K562 (cell line): ENCODE results near the gene TTC27. TPM values are rescaled to one million over a fixed set of nuclear protein-coding genes. Genes with fewer than 3 reads are reported as not detected.

Experiments
- ATAC-seq: fragments of 200-7000 bp; cut with Tn5 transposase; 3 replicates; pipeline ENCODE4 v1.9.1; 2020; ENCODE audit warnings: moderate library complexity
- BruUV-seq: library from RNA; stranded (reverse); fragments of 400-500 nt; replicated peaks from 2 replicates; lab custom pipeline; 2021; lab: Mats Ljungman, UMichigan
- CTCF ChIA-PET: fragments of 300-600 bp; formaldehyde crosslinking; extraction: SDS; loops from one replicate; lab custom pipeline; 2021; ENCODE audit warnings: low intra/inter-chr PET ratio; lab: Yijun Ruan, JAX
- POLR2A ChIA-PET: fragments of 300-600, 350-650 bp; sonication (Branson Sonifier 250); formaldehyde crosslinking; extraction: SDS; loops from one replicate; lab custom pipeline; 2021; ENCODE audit warnings: antibody characterized with exemption, inconsistent platforms; lab: Yijun Ruan, JAX
- DNase-seq, 4 experiments: peaks; one replicate each; pipeline versions ENCODE4 v3.0.0 to v3.0.0-alpha.2; 2011 to 2018; ENCODE audit warnings: low spot score in 3 of 4, mixed read lengths in 3 of 4; ENCODE audit errors: extremely low read depth in 1 of 4
- FAIRE-seq: peaks from 2 replicates; lab custom pipeline; 2011; peaks lifted over from hg19 to GRCh38; lab: Jason Lieb, UNC
- H2AFZ ChIP-seq: 2 replicates; pipeline ENCODE4 v1.6.0; 2011; ENCODE audit warnings: low read depth, low read length, control low read depth, inconsistent platforms
- H3K27ac ChIP-seq: fragments of 200-600 bp; 3 replicates; pipeline ENCODE4 v1.8.0; 2011; ENCODE audit warnings: low read depth, mild to moderate bottlenecking, control low read depth, inconsistent platforms, low read length, moderate library complexity, mixed read lengths; ENCODE audit errors: extremely low read depth
- H3K27me3 ChIP-seq, 2 experiments: fragments of 300-600 bp in 1 of 2; 2 replicates in 1 of 2; 3 replicates in 1 of 2; pipeline versions ENCODE4 v1.6.0 to v1.8.0; 2011; ENCODE audit warnings: inconsistent platforms in 2 of 2, low read length in 2 of 2, mild to moderate bottlenecking in 1 of 2, mixed read lengths in 1 of 2, moderate library complexity in 1 of 2; ENCODE audit not compliant: control insufficient read depth in 2 of 2, insufficient read depth in 2 of 2
- H3K36me3 ChIP-seq: fragments of 300-600 bp; 3 replicates; pipeline ENCODE4 v1.8.0; 2011; ENCODE audit warnings: mild to moderate bottlenecking, low read length, inconsistent platforms; ENCODE audit not compliant: control insufficient read depth, insufficient read depth
- H3K4me1 ChIP-seq, 2 experiments: fragments of 200-600 bp in 1 of 2; replicated peaks in 1 of 2; 2 replicates in 1 of 2; 3 replicates in 1 of 2; pipeline versions ENCODE4 v1.5.1 to v1.8.0; 2011; ENCODE audit warnings: inconsistent platforms in 2 of 2, low read length in 2 of 2, mild to moderate bottlenecking in 1 of 2, mixed read lengths in 1 of 2, moderate library complexity in 1 of 2; ENCODE audit not compliant: control insufficient read depth in 2 of 2, insufficient read depth in 2 of 2
- H3K4me2 ChIP-seq: 2 replicates; pipeline ENCODE4 v1.6.1; 2011; ENCODE audit warnings: low read length, control low read depth, inconsistent platforms, mixed read lengths; ENCODE audit not compliant: insufficient read depth
- H3K4me3 ChIP-seq: fragments of 200-600 bp; sonication (generic), shearing (Covaris generic); 2 replicates; pipeline ENCODE4 v1.5.1; 2016; ENCODE audit warnings: control low read depth, inconsistent platforms
- H3K79me2 ChIP-seq: fragments of 200-600 bp; 3 replicates; pipeline ENCODE4 v1.8.0; 2011; ENCODE audit warnings: low read length, inconsistent platforms; ENCODE audit not compliant: control insufficient read depth, insufficient read depth
- H3K9ac ChIP-seq, 2 experiments: 2 replicates each; pipeline versions ENCODE4 v1.6.0 to v1.6.1; 2011; ENCODE audit warnings: low read depth in 2 of 2, low read length in 2 of 2, control low read depth in 1 of 2, inconsistent platforms in 1 of 2, mild to moderate bottlenecking in 1 of 2, mixed read lengths in 1 of 2; ENCODE audit not compliant: insufficient read depth in 1 of 2
- H3K9me1 ChIP-seq: one replicate; pipeline ENCODE4 v1.6.0; 2011; ENCODE audit warnings: inconsistent platforms, mild to moderate bottlenecking, low read length, moderate library complexity; ENCODE audit not compliant: control insufficient read depth, insufficient read depth
- H3K9me3 ChIP-seq: replicated peaks from 2 replicates; pipeline ENCODE4 v1.5.1; 2011; ENCODE audit warnings: low read depth, low read length, inconsistent platforms; ENCODE audit not compliant: control insufficient read depth, insufficient read depth
- H4K20me1 ChIP-seq: replicated peaks from 2 replicates; pipeline ENCODE4 v1.6.1; 2011; ENCODE audit warnings: low read length, inconsistent platforms, mixed read lengths; ENCODE audit not compliant: control insufficient read depth, insufficient read depth
- FOSL1 ChIP-seq: fragments of 200-800 bp; sonication (Bioruptor generic); conservative IDR thresholded peaks from 2 replicates; pipeline ENCODE4 v1.6.1; 2016; ENCODE audit warnings: missing genetic modification characterization, missing compliant biosample characterization
- MEIS2 ChIP-seq: fragments of 450-650 bp; IDR thresholded peaks from 2 replicates; pipeline ENCODE4 v1.6.1; 2014; ENCODE audit warnings: mild to moderate bottlenecking; ENCODE audit not compliant: partially characterized antibody
- ZNF583 ChIP-seq: fragments of 250-450 bp; sonication (Bioruptor Pico); IDR thresholded peaks from 2 replicates; pipeline ENCODE4 v1.4.0; 2020
- WGBS: fragments of 100-300 bp; shearing (Covaris generic); methylation state at CpG from one replicate; pipeline ENCODE4 v1.1.6; 2016; ENCODE audit warnings: low coverage, mixed read lengths; ENCODE audit not compliant: insufficient coverage; ENCODE audit errors: missing lambda C conversion rate; 5-methylcytosine and 5-hydroxymethylcytosine counted together
- in situ Hi-C: fragments of 300-500 bp; cut with MboI; formaldehyde crosslinking; loops from 4 replicates; pipeline ENCODE4 v1.15.0; 2018; ENCODE audit warnings: inconsistent platforms, mixed read lengths
- intact Hi-C: fragments of 100-400 bp; cut with micrococcal nuclease; formaldehyde crosslinking; loops from 2 replicates; pipeline ENCODE4 v1.14.2; 2022
- polyA plus RNA-seq, 8 experiments: library from polyadenylated mRNA; depleted of rRNA in 4 of 8; stranded (reverse) in 5 of 8; unstranded in 3 of 8; fragments of >200 nt; fragmentation: Nextera tagmentation in 2 of 8; fragmentation: Illumina TruSeq in 1 of 8; extraction: Ambion mirVana in 2 of 8; extraction: Trizol in 1 of 8; gene quantifications; 2 replicates each; pipeline versions ENCODE4 v1.2.1 to v1.2.3, GENCODE V29; 2011 to 2014; ENCODE audit warnings: inconsistent platforms in 1 of 8, missing spikeins in 1 of 8
- total RNA-seq, 7 experiments: library from RNA; depleted of rRNA in 6 of 7; stranded (reverse); fragments of >200 nt in 6 of 7; fragmentation: Illumina TruSeq in 2 of 7; extraction: Trizol in 2 of 7; gene quantifications; 2 replicates each; pipeline versions ENCODE4 v1.2.1 to v1.2.3, GENCODE V29; 2011 to 2021; ENCODE audit warnings: low replicate concordance in 1 of 7
- TF ChIP-seq, protein P1 (sequence below): fragments of 450-650 bp; IDR thresholded peaks from 2 replicates; pipeline ENCODE4 v1.6.1; 2016; ENCODE audit warnings: mild to moderate bottlenecking, moderate library complexity

Gene TTC27
- total and polyA plus RNA-seq, 9 of the 15 experiments (the other 6 are each of a cell fraction or from before 2014, with no cell fraction given), result 44.3 to 93.4 (median 57.3) TPM

DNA sequence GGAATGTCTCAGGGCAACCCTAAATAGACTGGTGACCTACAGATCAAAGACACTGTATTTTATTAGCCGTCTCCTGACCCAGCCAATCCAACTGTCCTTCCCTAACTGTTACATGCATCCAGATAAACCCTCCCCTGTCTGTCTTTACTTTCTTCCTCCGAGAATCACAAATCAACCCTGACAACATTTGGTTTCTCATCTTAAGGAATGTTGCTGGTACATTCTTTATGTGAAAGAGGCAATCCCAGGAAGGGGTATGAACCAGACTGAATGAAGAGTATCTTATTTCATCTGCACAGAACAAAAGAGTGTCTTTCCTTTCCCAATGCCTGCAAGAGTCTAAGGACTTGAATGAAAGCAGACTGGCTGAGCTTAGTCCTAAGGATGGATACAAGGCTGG is 205.0 kb downstream of the TTC27 start:
- no TSS peak for BruUV-seq
- DNase-seq, result no peak
- H3K27me3 ChIP-seq, result no peaks in the 10 kb centered on the region
- H3K4me1 ChIP-seq, result peaks cover 3 to 22% of the 10 kb centered on the region in 2 experiments; a peak in 4 of 5 replicates
- no peaks in the 10 kb centered on the region for H3K9me3 ChIP-seq
- ATAC-seq, result no peak
- no peak overlapping the region for H3K9ac ChIP-seq
- in situ Hi-C loops (no loop called here), intact Hi-C loops (loop anchor here (5.0 kb wide), 1 partner anchor 114 kb away; the partner anchor contains the start of gene LTBP1)
- 0 out of 2 replicates have a peak overlapping the region, but pooled peaks have one; percentile 21 for H2AFZ ChIP-seq
- ChIA-PET CTCF (no interaction called here), POLR2A (no interaction called here)
- TF ChIP-seq MEIS2 (peak; percentile 3), ZNF583 (CRISPR knock-in tag) (no peak)
- H3K9me1 ChIP-seq, result no peaks in the 10 kb centered on the region
- H4K20me1 ChIP-seq, result 0 out of 2 replicates have a peak, but pooled peaks cover 4% of the 10 kb centered on the region
- no peak for FAIRE-seq
- H3K4me3 ChIP-seq, result no peak overlapping the region
- H3K79me2 ChIP-seq, result no peaks in the 10 kb centered on the region
- WGBS, result 31% methylated on average over 2 of the region's 2 CpGs
- H3K36me3 ChIP-seq, result no peaks in the 10 kb centered on the region
- H3K4me2 ChIP-seq, result no peak overlapping the region
- H3K27ac ChIP-seq, result no peak overlapping the region

DNA sequence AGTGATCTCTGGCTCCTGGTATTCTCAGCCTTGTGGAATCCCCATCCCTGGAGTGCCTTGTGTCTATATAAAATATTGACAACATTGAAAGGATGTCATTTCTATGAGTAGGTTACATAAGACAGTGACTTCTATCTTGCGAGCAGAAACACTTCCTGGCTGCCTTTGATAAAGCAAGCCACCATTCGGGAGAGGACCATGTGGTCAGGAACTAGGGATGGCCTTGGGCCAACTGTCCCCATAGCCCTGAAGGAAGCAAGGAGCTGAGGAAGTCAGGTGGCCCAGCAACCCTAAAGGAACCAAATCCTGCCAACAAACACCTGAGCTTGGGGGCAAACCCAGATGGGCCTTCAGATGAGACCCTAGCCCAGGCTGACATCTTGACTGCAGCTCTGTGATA is 205.9 kb downstream of the TTC27 start:
- H3K9me3 ChIP-seq, result no peaks in the 10 kb centered on the region
- intact Hi-C loops (loop anchor here (5.0 kb wide), 1 partner anchor 114 kb away; the partner anchor contains the start of gene LTBP1), in situ Hi-C loops (no loop called here)
- H2AFZ ChIP-seq, result peak overlapping the region; percentile 11; the same call in 1 of the 2 replicates
- FAIRE-seq (peak; percentile 81), DNase-seq (peak in 2 of 4 experiments; percentile 21 to 53), ATAC-seq (peak; percentile 63)
- POLR2A ChIA-PET, result no interaction called here
- H3K79me2 ChIP-seq, result no peaks in the 10 kb centered on the region
- no peaks in the 10 kb centered on the region for H3K36me3 ChIP-seq
- no peak overlapping the region for H3K9ac ChIP-seq
- no peak overlapping the region for H3K4me3 ChIP-seq
- 0% methylated on average over 2 of the region's 2 CpGs for WGBS
- peak overlapping the region; percentile 33; the same call in 1 of the 2 replicates for H3K4me2 ChIP-seq
- 0 out of 2 replicates have a peak, but pooled peaks cover 4% of the 10 kb centered on the region for H4K20me1 ChIP-seq
- no peaks in the 10 kb centered on the region for H3K27me3 ChIP-seq
- H3K4me1 ChIP-seq, result peaks cover 8 to 22% of the 10 kb centered on the region in 2 experiments; a peak in 4 of 5 replicates
- CTCF ChIA-PET, result no interaction called here
- BruUV-seq, result no TSS peak
- H3K9me1 ChIP-seq, result no peaks in the 10 kb centered on the region
- no peak overlapping the region for H3K27ac ChIP-seq
- TF ChIP-seq, protein P1, sequence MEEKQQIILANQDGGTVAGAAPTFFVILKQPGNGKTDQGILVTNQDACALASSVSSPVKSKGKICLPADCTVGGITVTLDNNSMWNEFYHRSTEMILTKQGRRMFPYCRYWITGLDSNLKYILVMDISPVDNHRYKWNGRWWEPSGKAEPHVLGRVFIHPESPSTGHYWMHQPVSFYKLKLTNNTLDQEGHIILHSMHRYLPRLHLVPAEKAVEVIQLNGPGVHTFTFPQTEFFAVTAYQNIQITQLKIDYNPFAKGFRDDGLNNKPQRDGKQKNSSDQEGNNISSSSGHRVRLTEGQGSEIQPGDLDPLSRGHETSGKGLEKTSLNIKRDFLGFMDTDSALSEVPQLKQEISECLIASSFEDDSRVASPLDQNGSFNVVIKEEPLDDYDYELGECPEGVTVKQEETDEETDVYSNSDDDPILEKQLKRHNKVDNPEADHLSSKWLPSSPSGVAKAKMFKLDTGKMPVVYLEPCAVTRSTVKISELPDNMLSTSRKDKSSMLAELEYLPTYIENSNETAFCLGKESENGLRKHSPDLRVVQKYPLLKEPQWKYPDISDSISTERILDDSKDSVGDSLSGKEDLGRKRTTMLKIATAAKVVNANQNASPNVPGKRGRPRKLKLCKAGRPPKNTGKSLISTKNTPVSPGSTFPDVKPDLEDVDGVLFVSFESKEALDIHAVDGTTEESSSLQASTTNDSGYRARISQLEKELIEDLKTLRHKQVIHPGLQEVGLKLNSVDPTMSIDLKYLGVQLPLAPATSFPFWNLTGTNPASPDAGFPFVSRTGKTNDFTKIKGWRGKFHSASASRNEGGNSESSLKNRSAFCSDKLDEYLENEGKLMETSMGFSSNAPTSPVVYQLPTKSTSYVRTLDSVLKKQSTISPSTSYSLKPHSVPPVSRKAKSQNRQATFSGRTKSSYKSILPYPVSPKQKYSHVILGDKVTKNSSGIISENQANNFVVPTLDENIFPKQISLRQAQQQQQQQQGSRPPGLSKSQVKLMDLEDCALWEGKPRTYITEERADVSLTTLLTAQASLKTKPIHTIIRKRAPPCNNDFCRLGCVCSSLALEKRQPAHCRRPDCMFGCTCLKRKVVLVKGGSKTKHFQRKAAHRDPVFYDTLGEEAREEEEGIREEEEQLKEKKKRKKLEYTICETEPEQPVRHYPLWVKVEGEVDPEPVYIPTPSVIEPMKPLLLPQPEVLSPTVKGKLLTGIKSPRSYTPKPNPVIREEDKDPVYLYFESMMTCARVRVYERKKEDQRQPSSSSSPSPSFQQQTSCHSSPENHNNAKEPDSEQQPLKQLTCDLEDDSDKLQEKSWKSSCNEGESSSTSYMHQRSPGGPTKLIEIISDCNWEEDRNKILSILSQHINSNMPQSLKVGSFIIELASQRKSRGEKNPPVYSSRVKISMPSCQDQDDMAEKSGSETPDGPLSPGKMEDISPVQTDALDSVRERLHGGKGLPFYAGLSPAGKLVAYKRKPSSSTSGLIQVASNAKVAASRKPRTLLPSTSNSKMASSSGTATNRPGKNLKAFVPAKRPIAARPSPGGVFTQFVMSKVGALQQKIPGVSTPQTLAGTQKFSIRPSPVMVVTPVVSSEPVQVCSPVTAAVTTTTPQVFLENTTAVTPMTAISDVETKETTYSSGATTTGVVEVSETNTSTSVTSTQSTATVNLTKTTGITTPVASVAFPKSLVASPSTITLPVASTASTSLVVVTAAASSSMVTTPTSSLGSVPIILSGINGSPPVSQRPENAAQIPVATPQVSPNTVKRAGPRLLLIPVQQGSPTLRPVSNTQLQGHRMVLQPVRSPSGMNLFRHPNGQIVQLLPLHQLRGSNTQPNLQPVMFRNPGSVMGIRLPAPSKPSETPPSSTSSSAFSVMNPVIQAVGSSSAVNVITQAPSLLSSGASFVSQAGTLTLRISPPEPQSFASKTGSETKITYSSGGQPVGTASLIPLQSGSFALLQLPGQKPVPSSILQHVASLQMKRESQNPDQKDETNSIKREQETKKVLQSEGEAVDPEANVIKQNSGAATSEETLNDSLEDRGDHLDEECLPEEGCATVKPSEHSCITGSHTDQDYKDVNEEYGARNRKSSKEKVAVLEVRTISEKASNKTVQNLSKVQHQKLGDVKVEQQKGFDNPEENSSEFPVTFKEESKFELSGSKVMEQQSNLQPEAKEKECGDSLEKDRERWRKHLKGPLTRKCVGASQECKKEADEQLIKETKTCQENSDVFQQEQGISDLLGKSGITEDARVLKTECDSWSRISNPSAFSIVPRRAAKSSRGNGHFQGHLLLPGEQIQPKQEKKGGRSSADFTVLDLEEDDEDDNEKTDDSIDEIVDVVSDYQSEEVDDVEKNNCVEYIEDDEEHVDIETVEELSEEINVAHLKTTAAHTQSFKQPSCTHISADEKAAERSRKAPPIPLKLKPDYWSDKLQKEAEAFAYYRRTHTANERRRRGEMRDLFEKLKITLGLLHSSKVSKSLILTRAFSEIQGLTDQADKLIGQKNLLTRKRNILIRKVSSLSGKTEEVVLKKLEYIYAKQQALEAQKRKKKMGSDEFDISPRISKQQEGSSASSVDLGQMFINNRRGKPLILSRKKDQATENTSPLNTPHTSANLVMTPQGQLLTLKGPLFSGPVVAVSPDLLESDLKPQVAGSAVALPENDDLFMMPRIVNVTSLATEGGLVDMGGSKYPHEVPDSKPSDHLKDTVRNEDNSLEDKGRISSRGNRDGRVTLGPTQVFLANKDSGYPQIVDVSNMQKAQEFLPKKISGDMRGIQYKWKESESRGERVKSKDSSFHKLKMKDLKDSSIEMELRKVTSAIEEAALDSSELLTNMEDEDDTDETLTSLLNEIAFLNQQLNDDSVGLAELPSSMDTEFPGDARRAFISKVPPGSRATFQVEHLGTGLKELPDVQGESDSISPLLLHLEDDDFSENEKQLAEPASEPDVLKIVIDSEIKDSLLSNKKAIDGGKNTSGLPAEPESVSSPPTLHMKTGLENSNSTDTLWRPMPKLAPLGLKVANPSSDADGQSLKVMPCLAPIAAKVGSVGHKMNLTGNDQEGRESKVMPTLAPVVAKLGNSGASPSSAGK, result peak; percentile 20; the same call in 1 of the 2 replicates
- no peak for TF ChIP-seq FOSL1 (tag)
